Measurements from ENCODE around the gene NEMP1. TPM values are rescaled to one million over a fixed set of nuclear protein-coding genes. Genes with fewer than 3 reads are reported as not detected.

Gene NEMP1
- total and polyA plus RNA-seq, 3 donors from 2014 or later = 15.9 to 18.2 (median 18.1) TPM

- peaks cover 38% of the 10 kb centered on the region for H3K4me1 ChIP-seq
- peak; percentile 81 for DNase-seq
- no peak overlapping the region for H3K4me3 ChIP-seq
- no peak for TF ChIP-seq POLR2A (IDR thresholded peaks at IDR 0.05)
- TF ChIP-seq, protein P1, sequence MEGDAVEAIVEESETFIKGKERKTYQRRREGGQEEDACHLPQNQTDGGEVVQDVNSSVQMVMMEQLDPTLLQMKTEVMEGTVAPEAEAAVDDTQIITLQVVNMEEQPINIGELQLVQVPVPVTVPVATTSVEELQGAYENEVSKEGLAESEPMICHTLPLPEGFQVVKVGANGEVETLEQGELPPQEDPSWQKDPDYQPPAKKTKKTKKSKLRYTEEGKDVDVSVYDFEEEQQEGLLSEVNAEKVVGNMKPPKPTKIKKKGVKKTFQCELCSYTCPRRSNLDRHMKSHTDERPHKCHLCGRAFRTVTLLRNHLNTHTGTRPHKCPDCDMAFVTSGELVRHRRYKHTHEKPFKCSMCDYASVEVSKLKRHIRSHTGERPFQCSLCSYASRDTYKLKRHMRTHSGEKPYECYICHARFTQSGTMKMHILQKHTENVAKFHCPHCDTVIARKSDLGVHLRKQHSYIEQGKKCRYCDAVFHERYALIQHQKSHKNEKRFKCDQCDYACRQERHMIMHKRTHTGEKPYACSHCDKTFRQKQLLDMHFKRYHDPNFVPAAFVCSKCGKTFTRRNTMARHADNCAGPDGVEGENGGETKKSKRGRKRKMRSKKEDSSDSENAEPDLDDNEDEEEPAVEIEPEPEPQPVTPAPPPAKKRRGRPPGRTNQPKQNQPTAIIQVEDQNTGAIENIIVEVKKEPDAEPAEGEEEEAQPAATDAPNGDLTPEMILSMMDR (IDR thresholded peaks at IDR 0.05) = peak in 2 of 3 experiments; percentile 6 to 29
- WGBS, 2 donors = 23 to 37% methylated on average over 12 to 15 of the region's 24 CpGs
- no peaks in the 10 kb centered on the region for H3K27me3 ChIP-seq
- intact Hi-C loops (cut with DNase I; ENCODE audit: low total_unique reads) = no loop called here
- no peaks in the 10 kb centered on the region for H3K9me3 ChIP-seq
- H3K36me3 ChIP-seq (ENCODE audit: low read depth, missing control alignments) = no peaks in the 10 kb centered on the region
- H3K27ac ChIP-seq = peak overlapping the region; percentile 55 to 100
These were observed 15.0 kb upstream of the NEMP1 start for GRCh38 chr12:57093415-57094207.

DNA sequence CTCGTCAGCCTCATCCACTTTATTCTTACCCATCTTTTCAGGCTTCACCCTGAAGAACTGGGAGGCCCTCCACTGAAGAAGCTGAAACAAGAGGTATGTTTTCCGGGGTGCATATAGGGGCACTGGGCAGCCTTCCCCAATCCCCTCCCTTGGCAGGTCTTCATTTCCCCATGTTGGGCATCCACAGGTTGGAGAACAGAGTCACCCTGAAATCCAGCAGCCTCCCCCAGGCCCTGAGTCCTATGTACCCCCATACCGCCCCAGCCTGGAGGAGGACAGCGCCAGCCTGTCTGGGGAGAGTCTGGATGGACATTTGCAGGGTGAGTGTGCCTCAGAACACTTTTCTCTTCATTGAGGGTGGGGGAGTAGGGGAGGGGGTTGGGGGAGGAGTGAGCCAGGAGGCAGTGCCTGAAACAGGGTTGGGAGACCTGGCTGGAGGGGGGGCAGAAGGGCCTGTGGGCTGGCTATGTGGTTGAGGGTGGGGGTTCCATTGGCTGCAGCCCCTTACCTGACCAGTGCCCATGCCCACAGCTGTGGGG, 14.4 kb upstream of the NEMP1 start:
- DNase-seq = no peak
- Histone ChIP-seq H3K27me3 (no peaks in the 10 kb centered on the region), H3K4me1 (peaks cover 38% of the 10 kb centered on the region), H3K36me3 (ENCODE audit: low read depth, missing control alignments) (no peaks in the 10 kb centered on the region), H3K27ac (peak overlapping the region; percentile 55 to 100), H3K9me3 (no peaks in the 10 kb centered on the region), H3K4me3 (no peak overlapping the region)
- intact Hi-C loops (cut with DNase I; ENCODE audit: low total_unique reads) = no loop called here
- no peak for TF ChIP-seq POLR2A (IDR thresholded peaks at IDR 0.05)
- TF ChIP-seq, protein P1 (IDR thresholded peaks at IDR 0.05) = no peak
- WGBS, 2 donors = 80 to 81% methylated on average over 4 of the region's 4 CpGs

DNA sequence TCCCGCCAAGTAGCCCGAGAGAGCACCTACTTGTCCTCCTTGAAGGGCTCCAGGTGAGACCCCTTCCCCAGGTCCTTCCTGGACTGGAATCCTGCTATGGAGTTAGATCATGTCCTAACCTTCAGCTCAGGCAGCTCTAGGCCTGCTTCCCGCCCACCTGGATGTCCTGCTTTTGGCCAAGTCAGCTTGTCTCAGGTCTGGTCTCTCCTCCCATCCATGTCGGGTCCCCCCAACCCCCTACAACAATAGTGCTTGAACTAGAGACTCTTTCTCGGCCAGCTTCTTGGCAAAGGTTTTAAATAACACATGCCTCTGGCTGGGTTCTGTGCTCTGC, 13.9 kb upstream of the NEMP1 start:
- Histone ChIP-seq H3K4me3 (no peak overlapping the region), H3K9me3 (no peaks in the 10 kb centered on the region), H3K27ac (peak overlapping the region; percentile 55 to 100), H3K27me3 (no peaks in the 10 kb centered on the region), H3K36me3 (ENCODE audit: low read depth, missing control alignments) (no peaks in the 10 kb centered on the region), H3K4me1 (peaks cover 38% of the 10 kb centered on the region)
- DNase-seq = no peak
- TF ChIP-seq, protein P1 (IDR thresholded peaks at IDR 0.05) = no peak
- no peak for TF ChIP-seq POLR2A (IDR thresholded peaks at IDR 0.05)
- WGBS, 2 donors = 78 to 79% methylated on average over 4 to 5 of the region's 5 CpGs
- intact Hi-C loops (cut with DNase I; ENCODE audit: low total_unique reads) = no loop called here

- intact Hi-C loops (cut with DNase I; ENCODE audit: low total_unique reads) = no loop called here
- 72 to 73% methylated on average over 21 to 25 of the region's 25 CpGs for WGBS, 2 donors
- H3K27ac ChIP-seq = peak overlapping the region; percentile 55 to 100
- no peaks in the 10 kb centered on the region for H3K27me3 ChIP-seq
- TF ChIP-seq, protein P1 (IDR thresholded peaks at IDR 0.05) = no peak
- no peak for TF ChIP-seq POLR2A (IDR thresholded peaks at IDR 0.05)
- DNase-seq = no peak
- H3K36me3 ChIP-seq (ENCODE audit: low read depth, missing control alignments) = no peaks in the 10 kb centered on the region
- H3K4me1 ChIP-seq = peaks cover 38% of the 10 kb centered on the region
- no peaks in the 10 kb centered on the region for H3K9me3 ChIP-seq
- H3K4me3 ChIP-seq = no peak overlapping the region
These were observed 13.3 kb upstream of the NEMP1 start for GRCh38 chr12:57091638-57092528.

Data from testis (tissue), 3 donors.